CD4-positive, alpha-beta T cell treated with Interferon gamma for 1 hour (primary cell): ENCODE measurements around the gene SPATA24.
"Not testable (repeated sequence)": the region's sequence is repeated elsewhere in the genome, so short reads cannot be mapped to it uniquely, and the experiment has no call there.

Experiments used
- DNase-seq: peaks from one replicate; pipeline ENCODE4 v3.0.0-alpha.2; 2020

SPATA24 gene

DNA sequence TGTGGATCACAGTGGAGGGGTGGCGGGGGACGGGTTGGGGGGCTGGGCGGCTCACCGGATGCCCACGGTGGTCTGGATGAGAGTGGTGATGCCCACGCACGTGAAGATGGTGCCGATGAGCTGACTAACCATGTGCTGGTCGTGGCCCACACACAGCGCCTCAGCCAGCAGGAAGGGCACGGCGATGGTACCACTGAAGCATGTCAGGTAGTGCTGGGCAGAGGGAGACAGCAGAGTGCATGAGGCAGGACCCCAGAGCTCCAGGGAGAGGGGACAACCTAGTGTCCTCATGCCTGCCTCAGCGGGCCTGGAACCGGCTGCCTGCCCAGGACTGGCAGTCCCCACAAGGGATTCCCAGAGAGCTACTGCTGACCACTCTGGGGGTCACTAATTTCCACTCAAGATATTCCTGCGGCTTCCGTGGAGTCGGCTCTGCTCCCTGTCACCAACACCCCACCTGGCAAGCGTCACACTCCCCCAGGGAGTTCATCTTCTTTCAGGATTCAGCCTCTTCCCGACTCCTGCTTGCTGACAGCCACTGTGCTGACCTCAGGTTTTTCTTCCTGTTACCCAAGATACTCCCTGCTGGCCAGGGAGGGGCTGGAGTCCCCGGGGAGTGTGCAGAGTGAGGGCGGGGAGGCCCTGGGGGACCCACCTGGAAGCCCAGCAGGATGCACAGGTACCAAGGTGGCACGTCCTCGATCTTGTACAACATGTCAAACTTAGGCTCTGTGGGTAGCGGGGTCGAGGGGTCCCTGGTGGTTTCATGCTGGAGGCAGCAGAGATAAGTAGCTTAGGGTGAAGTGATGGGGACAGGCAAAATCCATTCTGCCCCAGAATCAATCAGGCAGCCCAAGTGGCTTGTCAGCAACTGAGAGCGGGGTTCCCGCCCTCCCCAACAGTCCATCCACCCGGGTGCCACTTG lies 21.8 kb downstream of the SPATA24 start:
- DNase-seq, result no peak

DNA sequence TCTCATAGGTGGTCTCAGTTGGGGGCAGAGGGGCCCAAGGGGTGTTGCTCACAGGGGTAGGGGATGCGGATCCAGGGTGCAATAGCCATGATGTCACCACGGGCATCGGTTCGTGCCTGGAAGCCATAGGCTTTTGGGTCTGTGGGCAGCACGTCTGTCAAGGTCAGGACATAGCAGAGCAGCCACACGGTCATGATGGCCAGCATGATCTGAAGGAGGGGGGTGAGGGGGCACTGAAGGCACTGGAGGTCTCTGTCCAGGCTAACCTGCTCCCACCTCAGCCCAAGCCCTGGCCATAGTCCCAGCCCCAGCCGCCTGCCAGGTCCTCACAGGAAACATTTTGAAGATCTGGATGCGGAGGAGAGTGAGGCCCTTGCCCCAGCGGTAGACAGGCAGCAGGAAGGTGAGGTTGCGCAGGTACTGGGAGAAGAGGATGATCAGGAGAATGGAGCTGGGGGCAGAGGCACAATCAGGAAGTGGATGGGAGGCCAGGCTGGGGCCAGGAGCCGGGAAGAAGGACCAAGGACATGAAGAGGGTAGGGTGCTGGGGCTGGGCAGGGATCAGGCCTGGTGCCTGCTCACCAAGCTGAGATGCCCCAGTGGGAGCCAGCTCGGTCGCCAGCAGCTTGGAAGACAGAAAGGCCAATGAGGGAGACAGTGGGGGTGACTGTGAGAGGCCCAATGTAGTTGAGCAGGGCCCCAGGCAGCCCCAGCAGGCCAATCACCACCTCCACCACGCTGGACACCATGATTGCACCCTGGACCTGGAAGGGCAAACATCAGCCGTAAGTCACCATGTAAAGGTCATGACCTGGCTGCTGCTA lies 24.1 kb downstream of the SPATA24 start:
- no peak for DNase-seq

DNA sequence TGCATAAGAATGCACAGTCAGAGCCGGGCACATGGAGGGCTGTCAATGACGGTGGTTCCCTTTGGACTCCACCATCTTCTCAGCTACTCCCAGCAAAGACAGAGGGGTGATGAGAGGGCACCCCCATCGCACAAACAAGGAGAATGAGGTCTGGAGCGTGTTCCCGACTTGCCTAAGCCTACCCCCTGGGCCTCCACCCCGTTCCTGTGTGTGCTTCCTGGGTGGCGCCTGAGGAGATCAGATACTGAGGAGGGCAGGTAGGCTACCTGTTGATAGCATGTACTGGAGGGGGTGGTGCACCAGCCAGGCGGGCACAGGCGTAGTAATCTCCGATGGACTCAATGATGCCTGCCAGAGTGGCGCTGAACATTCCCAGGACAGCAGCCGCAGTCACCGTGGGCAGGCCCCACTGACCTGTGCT lies 24.9 kb downstream of the SPATA24 start:
- no peak for DNase-seq

DNA sequence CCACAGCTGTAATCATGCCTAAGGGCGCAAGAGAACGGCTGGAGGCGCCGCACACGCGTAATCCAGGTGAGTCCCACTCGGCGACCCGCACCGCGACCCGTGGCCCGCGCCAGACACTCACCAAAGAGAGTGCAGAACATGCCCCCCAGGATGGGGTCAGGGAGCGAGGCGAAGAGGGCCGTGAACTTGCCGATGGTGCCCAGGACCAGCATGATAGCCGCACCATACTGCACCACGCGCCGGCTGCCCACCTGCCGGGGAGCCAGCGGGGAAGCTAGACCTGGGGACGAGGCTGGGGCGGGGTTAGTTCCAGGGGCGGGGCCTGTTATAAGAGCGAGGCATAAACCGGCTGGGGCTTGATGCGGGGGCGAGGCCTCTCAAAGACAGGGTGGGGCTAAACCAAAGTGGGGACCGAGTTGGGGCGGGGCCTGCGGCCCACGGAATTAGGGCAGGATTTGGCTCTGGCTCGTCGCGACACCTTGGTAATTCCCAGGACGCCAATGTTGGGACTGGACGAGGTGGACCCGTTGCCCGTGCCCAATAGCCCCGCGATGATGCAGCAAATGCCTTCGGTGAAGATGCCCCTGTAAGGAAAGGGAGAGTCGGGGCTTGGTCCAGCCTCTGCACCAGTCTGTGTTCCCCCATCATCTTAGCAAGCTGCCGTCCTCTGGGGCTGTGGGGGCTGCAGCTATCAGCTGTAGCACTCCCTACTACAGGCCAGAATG lies 25.6 kb downstream of the SPATA24 start:
- DNase-seq, result no peak

DNA sequence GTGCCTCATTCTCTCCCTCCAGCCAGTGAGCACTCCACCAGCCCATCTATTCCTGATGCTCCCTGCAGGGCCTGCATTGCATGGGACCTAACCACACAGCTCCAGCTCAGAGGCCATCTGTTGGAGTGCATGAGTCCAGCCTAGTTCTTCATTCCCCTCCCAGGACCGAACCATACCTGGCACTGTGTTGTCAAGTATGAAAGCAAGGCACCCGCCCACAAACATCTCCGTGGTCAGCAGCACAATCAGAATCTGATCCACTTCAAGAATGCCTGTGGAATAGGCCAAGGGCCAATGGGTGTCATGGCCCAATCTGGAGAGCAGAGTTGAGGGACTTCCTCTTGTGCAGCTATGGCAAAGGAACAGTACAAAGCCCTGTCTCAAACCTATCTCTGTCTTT lies 26.7 kb downstream of the SPATA24 start:
- no peak for DNase-seq

DNA sequence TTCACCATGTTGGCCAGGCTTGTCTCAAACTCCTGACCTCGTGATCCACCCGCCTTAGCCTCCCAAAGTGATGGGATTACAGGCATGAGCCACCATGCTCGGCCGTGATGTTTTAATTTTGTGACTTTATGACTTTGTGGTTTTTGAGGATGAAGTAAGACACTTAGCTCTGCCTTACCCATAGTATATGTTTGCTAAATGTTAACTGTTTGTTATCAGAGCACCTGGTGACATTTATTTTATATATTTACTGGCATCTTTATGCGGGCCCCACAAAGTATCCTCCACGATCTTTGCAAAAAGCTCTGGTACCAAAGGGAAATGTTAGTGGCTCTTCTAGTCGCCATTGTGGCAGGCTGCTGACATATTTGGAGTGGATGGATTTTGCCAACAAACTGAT lies 27.5 kb downstream of the SPATA24 start:
- DNase-seq, result no peak

DNA sequence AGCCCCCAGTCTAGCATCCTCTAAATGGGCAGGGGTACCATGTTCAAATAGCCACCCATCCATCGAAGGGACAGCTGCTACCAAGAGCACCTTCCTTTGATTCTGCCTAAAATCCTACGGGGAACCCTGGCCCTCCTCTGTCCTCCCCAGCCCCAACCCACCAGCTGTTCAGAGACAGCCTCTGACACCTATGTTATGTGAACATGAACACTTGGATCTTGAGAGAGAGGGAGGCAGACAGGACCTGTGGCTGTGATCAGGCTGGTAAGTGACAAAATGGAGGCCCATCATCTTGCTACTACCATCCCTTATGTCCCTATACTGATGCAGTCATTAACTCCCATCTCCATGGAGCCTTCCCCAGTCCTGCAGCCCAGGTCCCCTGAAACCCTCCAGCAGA lies 29.0 kb downstream of the SPATA24 start:
- no peak for DNase-seq

DNA sequence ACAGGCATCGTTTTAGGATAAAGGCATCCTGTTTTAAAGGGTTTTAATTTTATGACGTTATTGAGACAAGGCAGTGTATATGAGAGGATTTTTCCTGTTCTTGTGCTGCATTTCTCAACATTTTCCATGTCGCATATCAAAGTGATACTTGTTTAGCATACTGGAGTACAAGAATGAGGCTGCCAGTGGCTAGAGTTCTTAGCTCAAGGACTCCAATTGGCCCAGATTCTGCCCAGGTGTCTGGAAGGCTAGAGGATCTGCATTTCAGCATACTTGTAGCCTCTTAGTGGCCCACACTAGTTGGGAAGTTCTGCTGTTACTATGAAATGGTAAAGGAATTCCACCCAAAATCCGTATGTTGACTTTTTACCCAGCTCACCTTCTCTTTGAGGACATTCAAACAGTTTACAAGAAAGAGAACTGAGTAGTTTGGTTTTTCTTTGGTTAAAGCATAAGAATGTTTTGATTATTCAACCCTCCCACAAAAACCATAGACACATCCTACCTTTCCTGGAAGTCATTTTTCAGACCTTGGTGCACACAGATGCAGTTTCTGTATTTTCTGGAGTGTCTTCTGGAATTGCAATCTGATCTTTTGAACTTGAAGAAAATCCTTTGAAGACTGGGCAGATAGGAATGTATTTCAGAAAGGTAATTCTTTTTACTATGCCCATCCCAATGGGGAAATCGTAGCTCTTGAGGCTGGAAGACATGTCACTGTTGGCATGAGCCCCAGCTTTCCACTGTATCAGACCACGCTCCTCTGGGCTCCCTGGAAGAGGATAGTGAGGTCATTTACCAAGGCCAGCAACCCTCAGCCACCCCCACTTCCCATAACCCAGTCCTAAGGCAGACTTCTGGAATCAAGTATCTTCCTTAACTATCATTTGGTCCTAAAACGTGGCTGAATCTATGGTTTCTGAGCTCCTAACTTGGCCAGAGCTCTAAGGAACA lies 32.1 kb downstream of the SPATA24 start:
- DNase-seq, result no peak

DNA sequence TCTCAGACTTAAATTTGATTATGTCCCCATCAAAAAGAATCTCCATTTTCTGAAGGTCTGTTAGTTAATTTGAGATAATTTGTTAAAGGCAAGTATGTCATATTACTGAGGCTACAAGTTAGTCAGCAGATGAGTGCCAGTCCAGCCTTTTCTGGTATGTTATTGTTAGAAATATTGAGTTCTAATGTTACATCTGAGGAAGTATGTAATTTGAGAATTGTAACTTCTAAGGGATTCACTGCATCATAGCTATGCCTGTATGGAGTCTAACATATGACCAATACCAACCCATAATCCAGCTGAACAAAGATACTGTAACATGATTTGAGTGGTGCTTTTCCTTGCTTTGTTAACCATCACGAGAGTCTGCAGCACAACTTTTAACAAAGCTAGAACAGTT lies 34.7 kb downstream of the SPATA24 start:
- DNase-seq, result no peak

DNA sequence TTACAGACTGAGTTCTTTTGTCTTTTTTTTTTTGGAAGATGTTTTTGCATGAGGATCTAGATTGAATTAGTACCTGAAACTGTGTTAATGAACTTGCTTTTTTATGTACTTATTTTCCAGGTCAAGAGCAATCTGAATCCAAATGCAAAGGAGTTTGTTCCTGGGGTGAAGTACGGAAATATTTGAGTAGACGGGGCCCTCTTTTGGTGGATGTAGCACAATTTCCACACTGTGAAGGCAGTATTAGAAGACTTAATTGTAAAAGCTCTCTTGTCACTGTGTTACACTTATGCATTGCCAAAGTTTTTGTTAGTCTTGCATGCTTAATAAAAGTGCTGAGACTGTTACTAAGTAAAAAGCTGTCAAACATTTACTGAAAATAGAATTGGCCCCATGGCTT lies 35.3 kb downstream of the SPATA24 start:
- no peak for DNase-seq

DNA sequence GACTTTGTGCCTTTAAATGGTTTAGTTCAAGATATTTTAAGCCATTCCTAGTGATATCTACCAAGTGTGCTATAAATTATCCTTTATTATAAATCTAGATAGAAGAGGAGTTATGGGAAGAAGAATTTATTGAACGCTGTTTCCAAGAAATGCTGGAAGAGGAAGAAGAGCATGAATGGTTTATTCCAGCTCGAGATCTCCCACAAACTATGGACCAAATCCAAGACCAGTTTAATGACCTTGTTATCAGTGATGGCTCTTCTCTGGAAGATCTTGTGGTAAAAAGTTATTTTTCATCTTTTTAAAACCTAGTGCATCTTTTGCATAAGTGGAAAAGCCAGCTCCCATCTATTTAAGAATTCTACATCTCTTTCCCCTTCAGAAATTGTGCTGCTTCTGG lies 39.4 kb downstream of the SPATA24 start:
- DNase-seq, result no peak

DNA sequence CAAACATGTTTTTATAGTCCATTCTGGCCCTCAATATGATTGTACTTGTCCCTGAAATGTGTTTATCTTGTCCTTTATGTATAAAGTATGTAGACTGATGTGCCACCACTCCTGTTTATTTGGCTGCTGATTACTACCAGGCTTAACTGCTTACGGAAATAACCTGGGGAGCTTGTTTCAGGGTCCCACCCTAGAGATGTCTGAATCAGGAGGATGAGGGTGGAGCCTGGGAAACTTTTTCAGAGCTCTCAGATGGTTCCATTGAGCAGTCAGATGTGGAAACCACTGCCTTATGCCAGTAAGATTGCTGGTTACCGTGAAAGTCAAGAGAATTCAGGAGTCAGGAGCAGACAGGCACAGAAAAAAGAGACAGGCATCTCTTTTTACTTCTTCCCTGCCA lies 40.0 kb downstream of the SPATA24 start:
- DNase-seq, result no peak

DNA sequence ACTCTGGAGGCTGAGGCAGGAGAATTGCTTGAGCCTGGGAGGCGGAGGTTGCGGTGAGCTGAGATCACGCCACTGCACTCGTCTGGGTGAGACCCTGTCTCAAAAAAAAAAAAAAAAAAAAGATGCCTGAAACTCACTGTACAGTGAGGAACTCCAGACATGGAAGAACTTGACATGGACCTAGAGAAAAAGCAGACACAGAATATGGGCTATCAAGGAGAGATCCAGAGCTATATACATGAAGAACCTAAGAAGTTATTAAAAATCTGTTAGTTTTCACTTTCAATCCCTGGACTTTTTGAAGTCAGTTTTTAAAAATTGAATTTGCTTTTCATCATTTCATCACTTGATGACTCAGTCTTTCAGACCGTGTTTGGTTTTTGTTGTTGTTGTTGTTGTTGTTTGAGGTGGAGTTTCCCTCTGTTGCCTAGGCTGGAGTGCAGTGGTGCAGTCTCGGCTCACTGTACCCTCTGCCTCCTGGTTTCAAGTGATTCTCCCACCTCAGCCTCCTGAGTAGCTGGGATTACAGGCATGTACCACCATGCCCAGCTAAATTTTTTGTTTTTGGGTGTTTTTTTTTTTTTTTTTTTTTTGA lies 42.0 kb downstream of the SPATA24 start:
- DNase-seq, result no peak

DNA sequence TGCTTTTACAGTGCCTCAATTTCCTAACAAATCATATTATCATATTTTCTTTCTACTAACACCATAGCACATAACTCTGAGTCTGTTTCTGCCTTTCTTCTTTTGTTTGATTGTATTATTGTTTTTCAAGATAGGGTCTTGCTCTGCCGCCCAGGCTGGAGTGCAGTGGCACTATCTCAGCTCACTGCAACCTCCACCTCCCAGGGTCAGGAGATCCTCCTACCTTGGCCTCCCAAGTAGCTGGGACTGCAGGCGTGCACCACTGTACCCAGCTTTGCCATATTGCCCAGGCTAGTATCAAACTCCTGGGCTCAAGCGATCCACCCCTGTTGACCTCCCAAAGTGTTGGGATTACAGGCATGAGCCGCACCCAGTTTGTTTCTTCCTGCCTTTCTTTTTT lies 43.5 kb downstream of the SPATA24 start:
- no peak for DNase-seq

DNA sequence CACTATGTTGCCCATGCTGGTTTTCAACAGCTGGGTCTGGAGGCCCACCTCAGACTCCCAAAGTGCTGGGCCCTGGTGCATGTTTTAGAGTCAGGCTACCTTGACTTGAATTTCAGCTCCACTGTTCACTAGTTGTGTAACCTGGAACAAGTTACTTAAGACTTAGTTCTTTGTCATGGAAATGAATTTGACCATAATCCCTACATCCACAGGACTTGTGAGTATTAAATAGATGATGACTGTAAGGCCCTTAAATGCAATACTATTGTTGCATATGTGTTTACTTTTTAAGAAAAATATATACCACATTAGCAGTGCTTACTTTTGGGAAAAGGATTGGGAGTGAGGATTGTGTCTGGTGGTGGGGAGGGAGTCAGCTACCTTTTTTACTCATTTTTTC lies 45.8 kb downstream of the SPATA24 start:
- DNase-seq, result no peak

DNA sequence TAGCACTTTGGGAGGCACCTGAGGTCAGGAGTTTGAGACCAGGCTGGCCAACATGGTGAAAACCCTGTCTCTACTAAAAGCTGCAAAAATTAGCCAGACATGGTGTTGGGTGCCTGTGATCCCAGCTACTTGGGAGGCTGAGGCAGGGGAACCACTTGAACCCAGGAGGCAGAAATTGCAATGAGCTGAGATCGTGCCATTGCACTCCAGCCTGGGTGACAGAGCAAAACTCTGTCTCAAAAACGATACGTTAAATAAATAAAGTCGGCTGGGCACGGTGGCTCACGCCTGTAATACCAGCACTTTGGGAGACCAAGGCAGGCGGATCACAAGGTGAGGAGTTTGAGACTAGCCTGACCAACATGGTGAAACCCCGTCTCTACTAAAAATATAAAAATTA lies 48.0 kb downstream of the SPATA24 start:
- not testable (repeated sequence) for DNase-seq

DNA sequence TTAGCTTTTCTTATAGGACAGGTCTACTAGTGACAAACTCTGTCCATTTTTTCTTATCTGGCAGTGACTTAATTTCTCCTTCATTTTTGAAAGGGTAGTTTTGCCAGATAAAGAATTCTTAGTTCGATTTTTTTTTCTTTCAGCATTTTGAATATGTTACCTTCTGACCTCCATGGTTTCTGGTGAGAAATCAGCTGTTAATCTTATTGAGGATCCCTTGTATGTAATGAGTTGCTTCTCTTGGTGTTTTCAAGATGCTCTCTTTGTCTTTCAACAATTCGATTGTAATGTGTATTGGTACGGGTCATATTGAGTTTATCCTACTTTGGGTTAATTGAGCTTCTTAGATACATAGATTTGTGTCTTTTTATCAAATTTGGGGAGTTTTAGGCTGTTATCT lies 49.7 kb downstream of the SPATA24 start:
- no peak for DNase-seq

DNA sequence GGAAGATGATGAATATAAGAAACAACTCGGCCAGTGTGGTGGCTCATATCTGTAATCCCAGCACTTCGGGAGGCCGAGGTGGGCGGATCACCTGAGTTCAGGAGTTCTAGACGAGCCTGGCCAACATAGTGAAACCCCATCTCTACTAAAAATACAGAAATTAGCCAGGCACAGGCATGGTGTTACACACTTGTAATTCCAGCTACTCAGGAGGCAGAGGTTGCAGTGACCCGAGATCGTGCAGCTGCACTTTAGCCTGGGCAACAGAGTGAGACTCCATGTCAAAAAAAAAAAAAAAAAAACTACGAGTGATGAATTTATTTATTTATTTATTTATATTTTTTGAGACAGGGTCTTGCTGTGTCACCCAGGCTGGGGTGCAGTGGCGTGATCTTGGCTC lies 56.0 kb downstream of the SPATA24 start:
- DNase-seq, result not testable (repeated sequence)
